GM19467 (cell line): ENCODE data around the gene PTPRB.
"Not testable (repeated sequence)": the region's sequence is repeated elsewhere in the genome, so short reads cannot be mapped to it uniquely, and the experiment has no call there.

ENCODE experiments used
- ATAC-seq: cut with Tn5 transposase; IDR thresholded peaks from one replicate; pipeline ENCODE4 v1.9.1; 2021; ENCODE audit warnings: mild to moderate bottlenecking, moderate library complexity; ENCODE audit not compliant: unreplicated experiment

Gene PTPRB

DNA sequence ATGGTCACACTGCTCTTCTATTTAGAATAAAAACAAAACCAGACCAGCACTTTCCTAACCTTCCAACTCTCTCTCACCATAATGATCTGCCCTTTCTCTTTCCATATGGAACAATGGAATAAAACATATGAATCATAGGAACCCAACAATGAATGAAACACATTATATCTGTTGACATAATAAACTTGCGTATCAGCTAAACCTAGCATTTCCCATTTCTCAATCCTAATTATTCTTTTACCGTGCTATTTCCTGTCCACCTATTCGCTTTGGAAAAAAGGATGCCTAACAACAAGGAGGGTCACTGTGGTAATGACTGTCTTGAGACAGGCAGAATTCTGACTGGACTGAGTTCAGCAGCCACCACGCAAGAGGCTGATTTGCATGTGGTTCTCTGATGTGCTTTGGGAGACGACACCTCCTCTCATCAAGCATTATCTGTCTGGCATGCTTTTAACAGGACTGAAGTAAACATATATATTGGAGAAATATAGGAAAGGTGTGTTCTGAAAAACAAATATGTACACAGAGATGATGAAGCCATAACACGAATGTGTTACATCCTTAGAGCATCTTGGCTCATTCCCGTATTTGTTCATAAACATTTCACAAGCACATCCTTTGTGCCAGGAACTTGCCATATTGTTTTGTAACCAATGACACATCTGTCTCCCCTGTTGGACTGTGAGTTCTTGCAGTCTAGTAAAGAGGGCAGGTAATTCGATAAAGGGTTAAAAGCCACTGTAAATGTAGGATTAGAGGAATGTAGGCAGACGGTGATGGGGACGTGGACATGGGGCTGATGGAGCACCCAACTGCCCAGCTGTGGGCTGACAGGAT lies 87.7 kb downstream of the PTPRB start:
- no peak for ATAC-seq

- no peak for ATAC-seq
Measured at GRCh38 chr12:70543444-70543843, 93.8 kb downstream of the PTPRB start.

DNA sequence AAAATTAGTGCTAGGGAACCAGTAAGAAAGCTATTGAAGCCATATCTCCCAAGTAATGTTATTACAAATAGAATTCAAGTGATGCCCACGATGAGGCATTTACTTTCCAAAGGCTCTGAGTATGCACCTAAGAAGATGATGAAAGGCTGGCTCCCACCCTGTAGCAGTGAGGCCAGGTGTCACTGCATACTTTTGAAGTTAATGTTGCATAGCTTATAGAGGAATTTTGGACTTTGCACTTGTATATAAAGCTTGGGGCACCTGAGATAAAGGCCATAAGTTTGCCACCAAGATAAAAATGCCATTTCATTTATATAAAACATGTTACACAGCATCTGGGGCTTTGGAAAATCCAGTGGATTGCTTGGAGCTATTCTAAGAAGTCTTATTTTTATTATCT lies 96.2 kb downstream of the PTPRB start:
- no peak for ATAC-seq

DNA sequence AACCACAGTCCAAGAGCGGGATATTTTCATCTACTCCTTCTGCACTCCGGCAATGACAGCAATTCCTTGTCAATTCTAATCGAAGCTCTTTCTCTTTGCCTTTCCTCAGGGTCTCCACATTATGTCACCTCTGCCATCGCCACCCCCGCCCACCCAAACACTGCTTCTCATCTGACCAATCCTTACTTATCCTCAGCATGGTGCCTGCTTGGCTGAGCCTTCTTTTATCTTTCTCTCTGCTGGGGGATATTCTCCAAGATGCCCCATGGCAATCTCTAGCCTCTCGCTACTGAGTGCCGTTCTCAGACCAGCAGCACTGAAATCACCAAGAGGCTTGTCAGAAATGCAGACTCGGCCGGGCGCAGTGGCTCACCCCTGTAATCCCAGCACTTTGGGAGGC lies 100.6 kb downstream of the PTPRB start:
- no peak for ATAC-seq

- ATAC-seq, result no peak
Measured at GRCh38 chr12:70535896-70536374, 101.3 kb downstream of the PTPRB start.

DNA sequence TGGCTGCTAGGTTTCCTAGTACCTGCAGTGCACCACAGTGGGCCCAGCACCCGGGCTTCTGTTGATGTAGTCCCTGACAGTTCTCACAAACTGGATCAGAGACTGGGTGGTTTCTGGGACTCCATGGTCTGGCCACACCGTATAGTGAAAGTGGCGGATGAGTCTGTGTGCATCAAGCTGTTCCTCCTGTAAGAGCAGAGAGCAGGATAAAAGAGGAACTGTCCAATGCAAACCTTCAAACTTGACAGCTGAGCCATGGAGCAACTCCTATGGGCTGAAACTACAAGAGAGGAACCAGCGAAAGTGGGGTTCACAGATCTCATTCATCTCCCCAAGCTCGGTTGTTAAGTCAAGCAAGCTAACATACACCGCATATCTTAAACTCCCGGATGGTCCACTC lies 102.8 kb downstream of the PTPRB start:
- ATAC-seq, result no peak

DNA sequence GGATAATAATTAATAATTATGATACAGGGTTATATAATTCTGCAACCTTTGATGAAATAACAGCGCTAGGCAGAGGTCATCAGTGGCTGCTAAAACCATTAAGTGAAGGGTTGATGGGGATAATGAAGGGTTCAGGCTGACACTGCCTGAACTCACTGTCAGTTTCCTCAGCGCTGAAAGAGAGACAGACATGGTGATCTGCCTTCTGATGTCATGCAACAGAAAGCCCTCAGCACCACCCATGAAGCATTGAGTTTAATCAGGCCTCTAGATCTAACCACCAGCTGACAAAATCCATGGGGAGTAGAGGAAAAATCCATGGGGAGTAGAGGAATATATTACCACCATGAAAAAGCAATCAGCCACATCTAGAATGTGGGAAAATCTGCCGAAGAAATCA lies 107.6 kb downstream of the PTPRB start:
- ATAC-seq, result no peak

- no peak for ATAC-seq
Measured at GRCh38 chr12:70520847-70521246, 116.4 kb downstream of the PTPRB start.

GRCh38 chr12:70513426-70513825 lies 123.8 kb downstream of the PTPRB start:
- no peak for ATAC-seq

DNA sequence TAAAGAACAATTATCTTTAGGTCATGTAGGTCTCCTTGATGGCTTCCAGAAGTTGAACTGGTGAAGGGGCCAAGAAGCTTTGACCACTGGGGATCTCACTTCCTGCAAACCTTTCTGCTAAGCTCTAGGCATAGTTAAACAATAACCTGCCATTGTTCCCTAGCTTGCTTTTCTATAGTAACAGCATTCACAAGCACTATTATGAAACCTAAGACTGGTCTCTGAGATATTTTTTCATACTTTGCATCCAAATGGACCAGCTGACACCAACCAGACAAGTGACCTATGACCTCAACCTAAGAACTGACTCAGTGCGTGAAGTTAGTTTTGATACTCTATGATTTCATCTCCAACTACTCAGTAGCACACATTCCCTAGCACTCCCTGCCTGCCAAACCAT lies 129.1 kb downstream of the PTPRB start:
- ATAC-seq, result no peak

DNA sequence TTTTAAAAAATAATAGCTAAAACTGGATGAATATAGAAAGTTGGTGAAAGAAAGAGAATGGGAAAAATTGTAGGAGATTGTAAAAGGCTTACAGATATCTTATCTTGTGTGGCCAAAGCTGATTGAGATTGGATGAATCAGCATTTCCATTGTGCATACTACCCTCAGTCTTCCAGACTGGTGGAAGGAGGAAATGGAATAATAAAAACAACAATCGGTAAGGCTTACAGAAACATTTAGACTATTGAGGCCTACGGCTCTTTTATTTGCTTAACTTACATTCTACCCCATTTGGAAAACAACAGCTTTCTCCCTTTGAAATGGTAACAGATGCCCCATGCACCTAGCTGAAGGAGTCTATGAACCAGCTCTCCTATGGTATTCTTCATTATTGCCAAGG lies 129.8 kb downstream of the PTPRB start:
- no peak for ATAC-seq

DNA sequence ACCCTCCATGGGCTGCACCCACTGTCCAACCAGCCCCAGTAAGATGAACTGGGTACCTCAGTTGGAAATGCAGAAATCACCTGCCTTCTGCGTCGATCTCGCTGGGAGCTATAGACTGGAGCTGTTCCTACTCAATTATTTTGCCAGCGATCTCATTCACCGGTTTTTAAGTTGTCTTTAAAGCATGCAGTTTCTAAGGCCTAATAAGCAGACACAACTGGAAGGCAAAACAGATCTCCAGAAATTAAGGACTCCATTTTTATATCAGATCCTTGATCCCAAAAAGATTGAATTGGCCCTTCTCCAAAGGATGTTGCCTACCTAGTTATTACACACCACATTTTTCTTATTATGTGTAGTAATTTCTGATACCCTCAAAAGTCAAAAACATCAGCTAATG lies 139.7 kb downstream of the PTPRB start:
- ATAC-seq, result no peak

DNA sequence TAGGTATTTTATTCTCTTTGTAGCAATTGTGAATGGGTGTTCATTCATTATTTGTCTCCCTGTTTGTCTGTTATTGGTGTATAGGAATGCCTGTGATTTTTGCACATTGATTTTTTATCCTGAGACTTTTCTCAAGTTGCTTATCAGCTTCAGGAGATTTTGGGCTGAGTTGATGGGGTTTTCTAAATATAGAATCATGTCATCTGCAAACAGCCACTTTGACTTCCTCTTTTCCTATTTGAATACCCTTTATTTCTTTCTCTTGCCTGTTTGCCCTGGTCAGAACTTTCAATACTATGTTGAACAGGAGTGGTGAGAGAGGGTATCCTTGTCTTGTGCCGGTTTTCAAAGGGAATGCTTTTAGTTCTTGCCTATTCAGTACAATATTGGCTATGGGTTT lies 144.3 kb downstream of the PTPRB start:
- not testable (repeated sequence) for ATAC-seq

DNA sequence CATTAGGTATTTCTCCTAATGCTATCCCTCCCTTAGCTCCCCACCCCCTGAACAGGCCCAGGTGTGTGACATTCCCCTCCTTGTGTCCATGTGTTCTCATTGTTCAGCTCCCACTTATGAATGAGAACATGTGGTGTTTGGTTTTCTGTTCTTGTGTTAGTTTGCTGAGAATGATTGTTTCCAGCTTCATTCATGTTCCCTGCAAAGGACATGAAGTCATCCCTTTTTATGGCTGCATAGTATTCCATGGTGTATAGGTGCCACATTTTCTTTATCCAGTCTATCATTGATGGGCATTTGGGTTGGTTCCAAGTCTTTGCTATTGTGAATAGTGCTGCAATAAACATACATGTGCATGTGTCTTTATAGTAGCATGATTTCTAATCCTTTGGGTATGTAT lies 146.3 kb downstream of the PTPRB start:
- ATAC-seq, result not testable (repeated sequence)

DNA sequence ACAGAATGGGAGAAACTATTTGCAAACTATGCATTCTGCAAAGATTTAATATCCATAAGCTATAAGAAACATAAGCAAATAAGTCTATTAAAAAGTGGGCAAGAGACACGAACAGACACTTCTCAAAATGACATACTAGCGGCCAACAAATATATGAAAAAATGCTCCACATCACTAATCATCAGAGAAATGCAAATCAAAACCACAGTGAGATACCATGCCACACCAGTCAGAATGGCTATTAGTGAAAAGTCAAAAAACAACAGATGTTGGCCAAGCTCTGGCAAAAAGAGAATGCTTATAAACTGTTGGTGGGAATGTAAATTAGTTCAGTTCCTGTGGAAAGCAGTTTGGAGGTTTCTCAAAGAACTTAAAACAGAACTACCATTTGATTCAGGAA lies 149.8 kb downstream of the PTPRB start:
- ATAC-seq, result no peak

DNA sequence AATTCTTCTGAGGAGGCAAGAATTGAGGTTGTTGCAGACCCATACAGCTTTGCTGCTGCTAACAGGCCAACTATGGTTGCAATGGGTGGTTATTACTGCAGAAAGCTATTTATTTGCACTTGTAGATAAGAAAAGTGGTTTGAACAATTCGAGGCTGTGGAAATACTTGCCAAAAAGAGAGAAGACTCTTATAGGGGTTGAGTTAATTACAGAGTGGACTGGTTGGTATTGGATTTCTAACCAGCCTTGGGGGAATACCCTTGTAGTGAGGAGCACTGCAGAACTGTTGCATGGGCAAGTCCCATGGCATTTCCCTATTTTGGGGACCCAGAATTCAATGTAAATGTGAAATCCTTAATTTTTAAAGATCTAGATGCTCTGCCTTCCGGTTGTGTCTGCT lies 150.6 kb downstream of the PTPRB start:
- ATAC-seq, result no peak

DNA sequence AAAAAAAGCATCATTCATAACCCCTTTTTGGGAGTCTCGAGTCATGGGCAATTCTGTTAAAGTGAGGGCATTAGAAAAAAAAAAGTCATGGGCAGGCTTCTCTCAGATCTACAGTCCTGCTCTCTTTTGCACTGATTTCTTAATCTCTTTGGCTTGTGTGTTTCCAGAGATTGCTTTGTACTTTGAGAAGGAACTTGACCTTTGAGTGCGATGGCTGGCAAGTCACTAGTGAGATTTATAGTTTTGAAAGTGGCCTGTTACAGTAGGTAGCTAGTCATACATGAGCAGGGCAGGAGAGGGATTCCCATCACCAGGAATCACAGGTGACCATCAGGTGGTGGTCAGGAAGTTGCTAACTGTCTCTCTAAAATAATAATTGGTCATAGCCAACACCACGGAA lies 151.5 kb downstream of the PTPRB start:
- ATAC-seq, result no peak

GRCh38 chr12:70484464-70484863 lies 152.8 kb downstream of the PTPRB start:
- no peak for ATAC-seq

- no peak for ATAC-seq
Measured at GRCh38 chr12:70482764-70483163, 154.5 kb downstream of the PTPRB start.

DNA sequence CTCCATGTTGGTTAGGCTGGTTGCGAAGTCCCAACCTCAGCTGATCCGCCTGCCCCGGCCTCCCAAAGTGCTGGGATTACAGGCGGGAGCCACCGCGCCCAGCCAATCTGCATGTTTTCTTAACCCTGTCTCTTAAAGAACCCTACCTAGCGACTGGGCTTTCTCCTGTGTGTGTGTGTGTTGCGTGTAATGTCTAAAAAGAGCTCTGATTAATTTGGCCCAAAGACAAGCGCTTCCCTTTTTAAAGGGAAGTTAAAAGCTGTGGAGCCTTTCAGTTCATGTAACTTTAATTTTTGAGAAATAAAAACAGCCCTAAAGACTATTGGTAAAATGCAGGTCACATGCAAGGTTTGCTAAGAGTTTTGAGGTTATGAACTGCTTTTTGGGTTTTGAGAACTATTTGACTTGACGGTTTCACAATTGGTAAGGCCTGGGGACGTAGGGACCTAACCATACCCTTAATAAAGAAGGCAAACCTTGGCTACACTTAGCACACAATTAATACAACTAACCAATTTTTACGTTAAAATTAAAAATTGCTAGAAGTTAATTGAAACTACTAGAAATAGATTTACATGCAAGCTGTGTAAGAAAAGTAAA lies 167.9 kb downstream of the PTPRB start:
- ATAC-seq, result no peak

DNA sequence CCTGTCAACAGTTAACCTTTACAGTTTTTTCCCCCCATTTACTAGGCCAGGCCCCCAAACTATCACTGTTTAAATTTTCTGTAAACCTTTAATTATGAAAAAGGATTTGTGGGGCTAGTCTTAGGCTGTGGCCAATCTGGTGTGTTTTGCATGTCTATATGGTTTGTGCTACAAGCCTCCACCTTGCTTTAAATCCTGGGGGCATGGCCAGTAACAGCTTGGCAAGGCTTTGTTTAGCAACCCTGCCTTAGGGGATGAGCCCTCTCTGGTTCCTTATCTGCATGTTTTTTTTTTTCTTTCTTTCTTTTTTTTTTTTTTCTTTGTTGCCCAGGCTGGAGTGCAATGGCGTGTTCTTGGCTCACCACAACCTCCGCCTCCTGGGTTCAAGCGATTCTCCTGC lies 168.5 kb downstream of the PTPRB start:
- no peak for ATAC-seq

DNA sequence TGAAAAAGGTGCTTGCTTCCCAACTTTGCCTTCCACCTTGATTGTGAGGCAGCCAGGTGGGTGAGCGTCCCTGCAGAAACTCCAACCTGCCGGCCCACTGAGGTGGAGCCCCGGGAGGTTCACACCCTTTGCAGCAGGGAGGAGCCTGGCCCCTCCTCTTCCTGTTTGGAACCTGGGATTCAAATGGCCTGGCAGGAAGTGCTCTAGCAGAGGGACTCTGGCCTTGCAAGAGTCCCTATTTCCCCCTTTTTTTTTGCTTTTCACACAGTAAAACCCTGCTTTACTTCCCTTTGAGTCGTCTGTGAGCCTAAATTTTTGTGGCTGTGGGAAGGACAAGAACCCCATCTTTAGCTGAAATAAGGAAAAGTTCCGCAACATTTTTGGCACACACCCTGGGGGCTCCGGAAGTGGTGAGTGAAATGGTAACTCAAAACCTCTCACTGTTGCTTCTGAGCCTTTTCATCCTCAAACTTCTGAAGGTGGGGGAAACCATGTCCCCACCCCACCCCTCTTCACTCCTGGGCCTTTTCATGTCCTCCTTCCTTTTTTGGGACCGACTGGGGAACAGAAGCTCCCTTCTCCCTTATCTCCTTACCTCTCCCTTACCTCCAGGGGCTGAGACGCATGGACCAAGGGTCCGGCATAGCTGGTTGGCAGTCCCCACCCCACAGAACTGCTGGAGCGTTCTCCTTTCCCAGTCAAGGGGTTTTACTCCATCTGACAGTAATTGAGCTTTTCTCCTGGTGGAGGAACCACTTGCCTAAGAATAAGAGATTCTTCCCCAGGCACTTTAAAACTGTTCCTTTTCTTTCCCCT lies 169.1 kb downstream of the PTPRB start:
- no peak for ATAC-seq
